LoVo (cell line): ENCODE results near the gene TOM1L2.
"Not testable (repeated sequence)": the region's sequence is repeated elsewhere in the genome, so short reads cannot be mapped to it uniquely, and the experiment has no call there.

Experiments
- DNase-seq: peaks from one replicate; pipeline ENCODE4 v3.0.0-alpha.2; 2016; ENCODE audit warnings: low spot score

Gene TOM1L2

GRCh38 chr17:17970699-17971430 lies 1.3 kb downstream of the TOM1L2 start:
- no peak for DNase-seq

GRCh38 chr17:17966399-17966798 lies 5.8 kb downstream of the TOM1L2 start:
- DNase-seq = no peak

- DNase-seq = no peak
Measured at GRCh38 chr17:17965152-17965721, 7.0 kb downstream of the TOM1L2 start.

GRCh38 chr17:17964710-17965109 lies 7.5 kb downstream of the TOM1L2 start:
- DNase-seq = no peak

GRCh38 chr17:17963694-17964436 lies 8.3 kb downstream of the TOM1L2 start:
- DNase-seq = no peak

- DNase-seq = no peak
Measured at GRCh38 chr17:17963066-17963465, 9.1 kb downstream of the TOM1L2 start.

- no peak for DNase-seq
Measured at GRCh38 chr17:17960500-17961030, 11.6 kb downstream of the TOM1L2 start.

GRCh38 chr17:17959520-17960361 lies 12.5 kb downstream of the TOM1L2 start:
- DNase-seq = no peak

GRCh38 chr17:17958982-17959381 lies 13.2 kb downstream of the TOM1L2 start:
- no peak for DNase-seq

- no peak for DNase-seq
Measured at GRCh38 chr17:17957584-17957916, 14.7 kb downstream of the TOM1L2 start.

GRCh38 chr17:17955790-17956341 lies 16.3 kb downstream of the TOM1L2 start:
- DNase-seq = not testable (repeated sequence)

GRCh38 chr17:17954079-17954478 lies 18.1 kb downstream of the TOM1L2 start:
- no peak for DNase-seq

GRCh38 chr17:17952691-17953090 lies 19.5 kb downstream of the TOM1L2 start:
- no peak for DNase-seq

- no peak for DNase-seq
Measured at GRCh38 chr17:17951524-17951923, 20.7 kb downstream of the TOM1L2 start.

- DNase-seq = no peak
Measured at GRCh38 chr17:17950806-17951205, 21.4 kb downstream of the TOM1L2 start.

GRCh38 chr17:17950347-17950746 lies 21.9 kb downstream of the TOM1L2 start:
- DNase-seq = no peak

- DNase-seq = no peak
Measured at GRCh38 chr17:17947966-17948365, 24.2 kb downstream of the TOM1L2 start.

GRCh38 chr17:17947309-17947708 lies 24.9 kb downstream of the TOM1L2 start:
- no peak for DNase-seq

- DNase-seq = no peak
Measured at GRCh38 chr17:17946093-17946492, 26.1 kb downstream of the TOM1L2 start.

- DNase-seq = no peak
Measured at GRCh38 chr17:17944743-17945142, 27.5 kb downstream of the TOM1L2 start.

GRCh38 chr17:17944242-17944641 lies 28.0 kb downstream of the TOM1L2 start:
- no peak for DNase-seq
